ENCODE results near the gene NXPE3.
A peak's percentile ranks its signal among the peaks of the same experiment; 100 is the strongest.

NXPE3 gene

DNA sequence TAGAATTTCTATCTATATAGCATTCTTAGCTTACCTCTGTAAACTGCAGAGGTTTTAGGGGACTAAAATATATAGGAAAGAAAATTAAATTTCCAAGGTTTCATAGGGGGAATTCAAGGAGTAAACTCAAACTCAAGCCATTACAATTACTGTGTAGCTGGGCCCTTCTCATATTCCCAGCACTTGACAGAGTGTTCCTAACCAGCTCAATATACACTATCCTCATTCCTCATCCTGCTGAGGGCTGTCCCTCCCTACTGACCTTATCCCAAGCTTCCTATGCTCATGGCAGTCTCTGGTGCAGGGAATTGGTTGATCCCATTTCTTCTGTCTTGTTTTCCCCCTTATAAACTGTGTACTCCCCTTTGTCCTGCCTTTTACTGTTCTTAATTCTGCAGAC, 33.9 kb downstream of the NXPE3 start:
- TF ChIP-seq CTCF (IDR thresholded peaks at IDR 0.05; ENCODE audit: extremely low read depth, insufficient read depth, missing control alignments), result no peak
- DNase-seq (ENCODE audit: low spot score), result no peak
- in situ Hi-C loops (cut with MboI; ENCODE audit: low pct_unique_long_range_greater_than_20kb, low sequenced_read_pairs, unreplicated experiment), result loop anchor here (5.0 kb wide), 1 partner anchor 414 kb away; no protein-coding TSS in a partner anchor

DNA sequence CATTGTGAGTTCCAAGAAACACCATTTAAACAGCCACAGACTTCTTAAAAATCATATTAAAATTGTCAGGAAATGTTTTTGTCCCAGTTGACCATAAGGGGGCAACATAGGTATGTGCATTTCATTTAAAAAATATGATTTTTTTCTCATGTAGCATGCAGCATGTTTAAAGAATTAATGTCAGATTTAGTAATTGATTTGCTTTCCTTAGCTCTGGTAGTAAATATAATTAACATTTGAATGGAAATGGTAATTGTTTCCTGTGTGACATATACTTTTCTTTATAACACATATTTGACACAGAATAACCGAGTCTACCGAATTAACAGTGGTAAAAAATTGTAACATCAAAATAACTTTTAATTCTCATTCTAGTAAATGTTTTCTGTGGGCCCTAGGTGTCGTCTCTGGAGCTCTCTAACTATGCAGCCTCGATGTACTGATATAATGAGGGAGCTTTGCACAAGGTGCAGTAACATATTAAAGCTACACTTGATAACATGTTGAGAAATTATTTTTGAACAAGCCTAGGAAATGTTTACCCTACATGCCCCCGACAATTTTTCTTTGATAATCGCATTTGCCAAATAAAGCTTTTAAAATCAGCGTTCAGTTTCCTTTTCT, 34.9 kb downstream of the NXPE3 start:
- in situ Hi-C loops (cut with MboI; ENCODE audit: low pct_unique_long_range_greater_than_20kb, low sequenced_read_pairs, unreplicated experiment), result loop anchor here (5.0 kb wide), 1 partner anchor 413 kb away; no protein-coding TSS in a partner anchor
- DNase-seq (ENCODE audit: low spot score), result no peak

GRCh38 chr3:101814835-101815234, 35.8 kb downstream of the NXPE3 start:
- in situ Hi-C loops (cut with MboI; ENCODE audit: low pct_unique_long_range_greater_than_20kb, low sequenced_read_pairs, unreplicated experiment), result loop anchor here (5.0 kb wide), 1 partner anchor 412 kb away; no protein-coding TSS in a partner anchor
- no peak for TF ChIP-seq CTCF (IDR thresholded peaks at IDR 0.05; ENCODE audit: extremely low read depth, insufficient read depth, missing control alignments)
- DNase-seq (ENCODE audit: low spot score), result no peak

More for the DNA sequence above, 34.9 kb downstream of the NXPE3 start:
- TF ChIP-seq CTCF (IDR thresholded peaks at IDR 0.05; ENCODE audit: extremely low read depth, insufficient read depth, missing control alignments), result peak; percentile 60

DNA sequence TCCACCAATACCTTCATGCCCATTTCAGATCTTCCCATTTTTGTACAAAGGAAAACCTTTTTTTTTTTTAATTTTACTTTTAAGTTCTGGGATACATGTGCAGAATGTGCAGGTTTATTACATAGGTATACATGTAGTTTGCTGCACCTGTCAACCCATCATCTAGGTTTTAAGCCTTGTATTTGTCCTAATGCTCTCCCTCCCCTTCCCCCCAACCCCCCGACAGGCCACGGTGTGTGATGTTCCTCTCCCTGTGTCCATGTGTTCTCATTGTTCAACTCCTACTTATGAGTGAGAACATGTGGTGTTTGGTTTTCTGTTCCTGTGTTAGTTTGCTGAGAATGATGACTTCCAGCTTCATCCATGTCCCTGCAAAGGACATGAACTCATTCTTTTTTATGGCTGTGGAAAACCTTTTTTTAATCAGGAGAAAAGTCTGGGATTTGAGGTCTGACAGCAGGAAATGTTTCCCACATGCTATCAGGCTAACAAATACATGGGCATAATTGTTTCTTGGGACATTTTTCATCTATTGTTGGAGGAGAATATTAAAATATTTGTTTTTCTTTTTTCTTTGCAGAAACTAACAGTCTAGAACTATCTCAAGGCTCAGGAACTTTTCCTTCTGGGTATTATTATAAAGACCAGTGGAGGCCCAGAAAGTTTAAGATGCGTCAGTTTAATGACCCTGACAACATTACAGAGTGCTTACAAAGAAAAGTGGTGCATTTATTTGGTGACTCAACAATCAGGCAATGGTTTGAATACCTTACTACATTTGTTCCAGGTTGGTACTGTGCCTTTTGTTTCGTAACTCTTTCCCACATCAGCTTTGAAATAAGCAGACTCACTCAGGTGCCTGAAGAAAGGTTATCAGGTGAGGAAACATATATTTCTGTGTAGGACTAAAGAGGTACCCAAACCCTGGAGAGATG, 37.5 kb downstream of the NXPE3 start:
- TF ChIP-seq CTCF (IDR thresholded peaks at IDR 0.05; ENCODE audit: extremely low read depth, insufficient read depth, missing control alignments), result no peak
- in situ Hi-C loops (cut with MboI; ENCODE audit: low pct_unique_long_range_greater_than_20kb, low sequenced_read_pairs, unreplicated experiment), result no loop called here
- no peak for DNase-seq (ENCODE audit: low spot score)

- in situ Hi-C loops (cut with MboI; ENCODE audit: low pct_unique_long_range_greater_than_20kb, low sequenced_read_pairs, unreplicated experiment), result no loop called here
Observed at GRCh38 chr3:101817992-101818391, 39.0 kb downstream of the NXPE3 start.

More at GRCh38 chr3:101817992-101818391, 39.0 kb downstream of the NXPE3 start:
- DNase-seq (ENCODE audit: low spot score), result no peak
- TF ChIP-seq CTCF (IDR thresholded peaks at IDR 0.05; ENCODE audit: extremely low read depth, insufficient read depth, missing control alignments), result no peak

All from GM13977 (cell line).